GM21526 (cell line): ENCODE results near the gene IL17RA.

Experiments used
- ATAC-seq: cut with Tn5 transposase; IDR thresholded peaks from one replicate; pipeline ENCODE4 v1.9.1; 2021; ENCODE audit warnings: moderate library complexity; ENCODE audit not compliant: unreplicated experiment, low FRiP score

IL17RA gene

GRCh38 chr22:17105143-17106129 lies 20.6 kb downstream of the IL17RA start:
- no peak for ATAC-seq

GRCh38 chr22:17106161-17106784 lies 21.5 kb downstream of the IL17RA start:
- ATAC-seq: no peak

- no peak for ATAC-seq
Observed at GRCh38 chr22:17106785-17107546, 22.2 kb downstream of the IL17RA start.

- ATAC-seq: no peak
Observed at GRCh38 chr22:17107547-17107810, 22.7 kb downstream of the IL17RA start.

- no peak for ATAC-seq
Observed at GRCh38 chr22:17108256-17109112, 23.7 kb downstream of the IL17RA start.

GRCh38 chr22:17109113-17109865 lies 24.5 kb downstream of the IL17RA start:
- ATAC-seq: no peak

- no peak for ATAC-seq
Observed at GRCh38 chr22:17109976-17110375, 25.2 kb downstream of the IL17RA start.

- ATAC-seq: no peak
Observed at GRCh38 chr22:17110791-17111550, 26.2 kb downstream of the IL17RA start.

GRCh38 chr22:17112491-17113042 lies 27.8 kb downstream of the IL17RA start:
- no peak for ATAC-seq

- ATAC-seq: no peak
Observed at GRCh38 chr22:17113600-17113999, 28.8 kb downstream of the IL17RA start.

GRCh38 chr22:17114173-17114897 lies 29.5 kb downstream of the IL17RA start:
- no peak for ATAC-seq

GRCh38 chr22:17114898-17115235 lies 30.1 kb downstream of the IL17RA start:
- no peak for ATAC-seq

- ATAC-seq: no peak
Observed at GRCh38 chr22:17115236-17115635, 30.4 kb downstream of the IL17RA start.

GRCh38 chr22:17115945-17116565 lies 31.3 kb downstream of the IL17RA start:
- no peak for ATAC-seq

- no peak for ATAC-seq
Observed at GRCh38 chr22:17116572-17117330, 32.0 kb downstream of the IL17RA start.

GRCh38 chr22:17117400-17117799 lies 32.6 kb downstream of the IL17RA start:
- ATAC-seq: no peak

GRCh38 chr22:17117890-17118289 lies 33.1 kb downstream of the IL17RA start:
- no peak for ATAC-seq
